ENCODE measurements around the gene GFPT2.

Gene GFPT2

GRCh38 chr5:180378438-180379344, 25.6 kb upstream of the GFPT2 start:
- peak in 1 of 3 donors; percentile 19 for DNase-seq

- no peak for DNase-seq
These were observed 24.5 kb upstream of the GFPT2 start for GRCh38 chr5:180377556-180378197.

- DNase-seq, result no peak
These were observed 23.4 kb upstream of the GFPT2 start for GRCh38 chr5:180376511-180376910.

DNA sequence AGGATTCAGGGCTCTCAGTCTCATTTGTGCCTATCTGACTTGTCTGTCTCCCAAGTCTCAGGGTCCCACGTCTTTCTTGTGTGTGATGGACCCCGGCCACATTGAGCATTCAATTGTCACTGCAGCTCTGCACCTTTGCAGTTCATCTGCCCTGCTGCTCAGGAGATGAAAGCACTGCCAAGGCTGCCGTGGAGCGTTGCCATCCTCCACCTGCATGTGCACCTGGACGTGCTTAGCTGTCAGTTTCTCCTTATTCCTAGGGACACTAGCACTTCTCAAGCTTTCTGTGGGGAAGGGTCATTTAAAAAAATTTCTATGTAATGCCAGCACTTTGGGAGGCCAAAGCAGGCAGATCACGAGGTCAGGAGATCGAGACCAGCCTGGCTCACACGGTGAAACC, 22.8 kb upstream of the GFPT2 start:
- no peak for DNase-seq

DNA sequence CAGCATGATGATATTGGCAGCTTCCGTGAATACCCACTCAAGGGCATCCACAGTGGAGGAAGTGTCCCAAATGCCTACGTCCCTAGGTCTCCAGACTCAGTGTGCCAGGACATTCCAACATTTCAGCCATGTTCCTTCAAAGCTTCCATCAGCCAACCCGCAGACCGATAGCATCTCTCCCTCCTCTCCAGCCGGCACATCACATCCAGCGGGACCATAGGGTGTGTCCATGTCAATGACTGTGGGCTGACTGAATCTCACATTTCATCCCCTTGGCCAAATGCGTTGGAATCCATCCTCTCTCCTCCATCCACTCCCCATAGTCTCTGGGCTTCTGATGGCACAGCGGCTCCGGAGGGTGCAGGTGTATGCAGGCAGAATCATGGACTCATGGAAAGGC, 22.2 kb upstream of the GFPT2 start:
- DNase-seq, result no peak

DNA sequence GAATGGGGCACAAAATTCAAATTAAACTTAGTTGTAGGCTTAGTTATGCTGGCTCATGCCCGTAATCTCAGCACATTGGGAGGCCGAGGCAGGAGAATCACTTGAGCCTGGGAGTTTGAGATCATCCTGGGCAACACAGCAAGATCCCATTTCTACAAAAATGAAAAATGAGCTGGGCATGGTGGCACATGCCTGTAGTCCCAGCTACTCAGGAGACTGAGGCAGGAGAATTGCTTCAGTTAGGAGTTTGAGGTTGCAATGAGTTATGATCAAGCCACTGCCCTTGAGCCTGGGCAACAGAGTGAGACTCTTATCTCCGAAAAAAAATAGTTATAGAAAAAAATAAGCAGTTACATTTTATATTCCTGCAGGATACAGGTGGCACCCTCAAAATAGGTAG, 20.7 kb upstream of the GFPT2 start:
- no peak for DNase-seq

DNA sequence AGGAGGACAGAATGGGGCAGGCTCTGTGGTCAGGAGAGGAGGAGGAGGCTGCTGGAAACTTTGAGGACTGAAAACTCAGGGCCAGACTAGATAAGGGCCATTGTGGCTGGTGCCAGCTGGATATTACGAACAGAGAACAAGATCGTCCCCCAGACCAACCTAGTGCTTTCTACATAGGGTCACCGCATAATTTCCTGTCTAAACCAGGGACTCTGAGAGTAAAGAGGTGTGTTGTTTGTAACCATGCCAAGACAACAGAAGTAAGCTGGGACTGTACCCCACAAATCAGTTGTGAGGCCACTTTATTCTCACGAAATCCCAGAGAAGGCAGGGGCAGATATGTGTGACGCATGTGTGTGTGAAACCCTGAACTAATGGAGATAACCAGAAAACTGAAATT, 20.3 kb upstream of the GFPT2 start:
- DNase-seq, result no peak

- no peak for DNase-seq
These were observed 18.8 kb upstream of the GFPT2 start for GRCh38 chr5:180371949-180372348.

GRCh38 chr5:180370861-180371641, 17.9 kb upstream of the GFPT2 start:
- DNase-seq, result no peak

DNA sequence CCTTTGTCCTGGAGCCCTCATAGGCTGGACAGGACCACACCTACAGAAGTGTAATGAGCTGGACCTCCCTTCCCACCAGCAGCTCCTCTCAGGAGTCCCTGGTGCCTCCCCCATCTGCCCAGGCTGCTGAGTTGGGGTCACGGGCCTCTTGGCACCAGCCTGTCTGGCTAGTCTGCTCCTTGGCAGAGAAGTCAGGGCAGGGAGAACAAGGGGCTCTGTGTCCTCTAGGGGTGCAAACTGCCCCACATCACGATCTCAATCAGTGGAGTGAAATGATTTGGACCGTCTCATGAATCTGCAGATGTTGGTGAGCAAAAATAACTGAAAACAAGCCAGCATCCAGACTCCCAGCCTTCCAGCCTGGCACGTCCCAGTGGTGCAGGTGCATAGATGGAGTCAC, 14.9 kb upstream of the GFPT2 start:
- no peak for DNase-seq

DNA sequence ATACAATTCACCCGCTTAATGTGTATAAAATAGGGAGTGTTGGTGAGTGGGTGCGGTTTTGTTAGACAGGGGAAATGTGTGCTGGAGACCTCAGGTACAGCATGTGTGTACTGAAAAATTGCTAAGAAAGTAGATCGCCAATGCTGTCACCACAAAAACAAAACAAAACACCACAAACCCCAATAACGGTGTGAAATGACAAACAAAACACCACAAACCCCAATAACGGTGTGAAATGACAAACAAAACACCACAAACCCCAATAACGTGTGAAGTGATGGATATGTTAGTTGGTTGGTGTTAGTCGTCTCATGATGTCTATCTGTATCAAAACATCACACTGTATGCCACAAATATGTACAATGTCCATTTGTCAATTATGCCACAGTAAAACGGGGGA, 14.2 kb upstream of the GFPT2 start:
- no peak for DNase-seq

- no peak for DNase-seq
These were observed 13.2 kb upstream of the GFPT2 start for GRCh38 chr5:180366326-180366725.

DNA sequence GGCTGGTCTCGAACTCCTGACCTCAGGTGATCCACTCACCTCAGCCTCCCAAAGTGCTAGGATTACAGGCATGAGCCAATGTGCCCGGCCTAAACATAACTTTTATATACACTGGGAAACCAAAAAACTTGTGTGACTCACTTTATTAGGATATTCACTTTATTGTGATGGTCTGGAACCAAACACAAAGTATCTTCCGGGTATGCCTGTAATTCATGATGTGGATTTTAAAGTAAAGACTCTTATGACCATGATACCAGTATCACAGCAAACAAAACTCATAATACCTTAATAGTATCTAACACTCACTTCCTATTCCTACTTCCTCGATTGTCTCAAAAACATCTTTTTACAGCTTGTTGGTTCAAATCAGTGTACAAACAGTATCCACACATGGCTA, 12.7 kb upstream of the GFPT2 start:
- no peak for DNase-seq

GRCh38 chr5:180364306-180364856, 11.2 kb upstream of the GFPT2 start:
- DNase-seq, result no peak

DNA sequence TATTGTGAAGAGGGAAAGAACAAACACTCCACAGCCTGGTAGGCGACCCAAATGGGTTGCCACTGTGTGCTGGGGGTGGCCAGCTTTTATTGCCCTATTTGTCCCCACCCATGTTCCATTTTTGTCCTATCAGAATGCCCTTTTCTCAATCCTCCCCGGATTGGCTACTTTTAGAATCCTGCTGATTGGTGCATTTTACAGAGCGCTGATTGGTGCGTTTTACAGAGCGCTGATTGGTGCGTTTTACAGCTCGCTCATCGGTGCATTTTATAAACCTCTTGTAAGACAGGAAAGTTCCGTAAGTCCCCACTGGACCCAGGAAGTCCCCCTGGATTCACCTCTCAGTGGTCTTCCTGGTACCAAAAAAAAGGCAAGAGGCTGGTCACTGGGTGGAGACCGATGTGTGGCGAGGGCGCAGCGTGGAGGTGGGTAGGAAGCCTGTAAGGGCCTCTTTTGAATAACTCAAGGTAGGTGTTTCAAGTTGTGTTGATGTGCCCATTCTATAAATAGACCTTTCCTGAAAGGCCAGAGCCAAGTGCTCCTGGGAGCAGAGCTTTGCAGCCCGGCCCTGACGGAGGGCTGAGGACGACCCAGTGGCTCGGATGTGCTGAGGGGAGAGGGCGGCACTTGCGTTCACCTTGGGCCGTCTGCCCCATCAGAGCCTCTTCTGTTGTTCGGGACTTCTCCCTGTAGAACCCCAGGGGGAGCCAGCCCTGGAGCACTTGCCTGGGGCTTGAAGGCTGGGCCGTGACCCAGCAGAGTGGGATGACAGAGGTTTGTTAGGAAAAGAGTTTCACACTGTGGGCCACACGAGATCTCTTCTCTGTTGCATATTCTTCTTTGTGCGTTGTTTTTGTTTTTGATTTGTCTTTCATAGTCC, 7.2 kb upstream of the GFPT2 start:
- DNase-seq, result no peak

GRCh38 chr5:180358694-180359093, 5.6 kb upstream of the GFPT2 start:
- no peak for DNase-seq

DNA sequence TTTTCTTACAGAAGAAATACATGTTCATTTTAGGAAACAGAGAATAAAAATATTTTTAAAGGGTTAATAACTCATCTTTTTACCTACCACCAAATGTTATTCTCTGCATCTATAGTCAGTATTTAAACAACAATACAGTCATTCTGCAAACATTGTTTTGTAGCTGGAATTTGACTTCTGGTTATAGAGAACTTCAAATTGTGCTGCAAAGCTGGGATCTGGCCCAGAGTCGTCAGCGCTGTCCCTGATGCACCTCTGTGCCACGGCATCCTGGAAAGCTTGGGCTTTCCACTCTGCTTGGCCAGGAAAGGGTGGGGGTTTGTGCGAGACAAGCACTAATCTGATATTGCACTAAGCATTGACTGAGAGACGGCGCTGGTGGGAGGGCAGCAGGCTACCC, 5.0 kb upstream of the GFPT2 start:
- DNase-seq, result no peak

DNA sequence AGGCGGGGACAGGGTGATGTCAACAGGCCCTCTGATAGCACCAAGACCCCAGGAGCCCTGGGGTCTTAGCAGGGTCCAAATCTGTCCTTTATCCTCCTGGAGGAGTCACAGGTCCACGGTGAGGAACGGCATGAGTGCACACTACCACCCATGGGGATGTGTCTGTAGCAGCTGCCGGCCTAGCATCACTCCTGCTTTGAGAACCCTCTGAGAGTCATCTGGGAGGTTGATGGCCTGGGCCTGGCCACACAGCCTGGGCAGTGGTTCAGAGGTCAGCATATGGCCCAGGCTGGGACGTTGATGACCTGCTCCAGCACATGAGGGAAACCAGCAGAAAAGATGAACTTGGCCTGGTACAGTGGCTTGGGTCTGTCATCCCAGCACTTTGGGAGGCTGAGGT, 1.8 kb upstream of the GFPT2 start:
- no peak for DNase-seq

DNA sequence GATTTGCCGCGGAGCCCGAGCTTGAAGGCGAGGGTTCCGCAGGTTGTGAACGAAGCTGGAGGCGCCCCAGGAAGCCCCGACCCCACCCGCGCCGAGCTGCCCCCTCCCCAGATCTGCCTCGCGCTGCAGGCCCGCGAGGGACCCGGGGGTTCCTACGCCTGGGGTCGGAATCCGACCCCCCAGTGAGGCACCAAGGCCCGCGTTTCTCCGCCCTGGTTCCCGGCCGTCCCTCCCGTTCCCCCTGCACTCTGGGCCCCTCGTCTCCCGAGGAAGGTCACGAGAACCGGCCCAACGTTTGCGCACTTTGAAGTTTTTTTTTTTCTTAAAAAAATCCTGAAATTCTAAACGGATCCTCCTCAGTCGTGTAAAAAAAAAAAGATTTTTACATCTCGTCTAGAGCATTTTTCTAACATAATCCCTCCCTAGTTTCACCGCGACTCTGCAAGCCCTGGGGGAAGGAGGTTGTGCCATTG, 880 bp upstream of the GFPT2 start:
- no peak for DNase-seq

- peak in 2 of 3 donors; percentile 31 to 44 for DNase-seq
These were observed 754 bp downstream of the GFPT2 start for GRCh38 chr5:180352116-180353047.
